A204.1 (cell line): ENCODE results near the gene RPRD1B.
A peak's percentile ranks its signal among the peaks of the same experiment; 100 is the strongest.

Experiments
- FAIRE-seq: peaks from 2 replicates; lab custom pipeline; 2012; peaks lifted over from hg19 to GRCh38; lab: Jason Lieb, UNC

RPRD1B gene

DNA sequence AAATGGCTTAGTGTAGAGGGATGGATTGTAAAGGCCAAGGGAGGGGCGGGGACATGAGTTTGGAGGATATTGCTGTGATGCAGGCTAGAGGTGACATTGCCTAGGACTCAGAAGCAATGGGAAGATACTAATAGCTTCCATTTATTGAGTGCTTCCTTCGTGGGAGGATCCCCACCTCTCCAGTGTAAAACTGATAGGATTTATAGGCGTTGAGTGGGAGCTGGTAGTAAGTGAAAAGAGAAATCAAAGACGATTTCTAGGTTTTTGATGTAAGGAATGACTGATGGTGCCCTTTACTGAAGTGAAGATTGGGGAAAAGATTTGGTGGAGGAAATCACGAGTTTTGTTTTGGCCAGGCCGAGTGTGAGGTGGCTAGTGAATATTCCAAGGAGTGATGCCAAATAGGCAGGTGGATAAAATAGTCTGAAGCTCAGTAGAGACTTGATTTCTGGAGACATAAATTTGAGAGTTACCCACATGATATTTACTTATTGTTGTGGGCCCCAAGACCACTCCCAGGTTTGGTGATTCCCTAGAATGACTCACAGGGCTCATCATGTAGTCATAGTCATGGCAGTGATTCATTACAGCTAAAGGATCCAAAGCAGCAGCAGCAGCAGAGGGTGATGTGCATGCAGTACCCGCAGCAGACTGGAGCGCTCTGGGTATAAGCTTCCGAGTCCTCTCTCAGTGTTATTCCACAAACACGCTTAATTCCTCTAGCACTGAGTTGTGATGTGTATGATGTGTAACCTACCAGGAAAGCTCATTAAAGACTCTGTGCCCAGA lies 10.2 kb downstream of the RPRD1B start:
- no peak for FAIRE-seq

DNA sequence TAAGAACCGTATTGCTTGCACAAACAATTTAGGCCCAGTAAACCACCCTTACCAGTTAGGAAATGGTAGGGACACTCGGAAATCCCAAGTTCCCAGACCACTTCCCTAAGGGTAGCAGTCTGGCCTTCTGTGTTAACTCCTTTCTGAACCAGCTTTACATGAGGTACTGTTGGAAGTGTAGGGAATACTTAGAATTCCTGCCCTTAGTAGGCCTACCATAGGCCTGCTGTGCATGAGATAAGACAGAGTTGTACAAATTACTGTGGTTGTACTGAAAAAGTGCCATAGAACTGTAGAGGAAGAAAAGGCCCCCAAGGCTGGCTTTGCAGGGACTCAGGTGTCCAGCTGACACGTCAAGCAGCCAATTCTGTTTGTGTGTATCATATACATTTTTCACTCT lies 11.1 kb downstream of the RPRD1B start:
- no peak for FAIRE-seq

DNA sequence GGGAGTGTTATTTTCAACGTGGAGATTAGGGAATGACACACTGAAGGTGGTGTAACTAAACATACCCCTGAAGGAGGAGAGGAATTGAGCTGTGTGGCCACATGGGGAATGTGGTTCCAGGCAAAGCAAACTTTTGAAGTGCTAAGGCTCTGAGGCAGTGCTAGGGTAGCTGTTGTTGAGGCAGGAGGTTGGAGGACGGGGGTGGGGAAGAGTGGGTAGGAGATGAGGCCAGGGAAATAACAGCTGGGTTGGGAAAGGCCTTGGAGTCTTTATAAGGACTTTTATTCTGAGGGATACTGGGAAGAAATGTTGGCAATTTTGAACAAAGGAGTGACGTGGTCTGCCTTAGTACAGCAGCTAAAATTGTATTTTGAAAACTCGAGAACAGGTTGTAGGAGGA lies 13.0 kb downstream of the RPRD1B start:
- FAIRE-seq, result no peak

DNA sequence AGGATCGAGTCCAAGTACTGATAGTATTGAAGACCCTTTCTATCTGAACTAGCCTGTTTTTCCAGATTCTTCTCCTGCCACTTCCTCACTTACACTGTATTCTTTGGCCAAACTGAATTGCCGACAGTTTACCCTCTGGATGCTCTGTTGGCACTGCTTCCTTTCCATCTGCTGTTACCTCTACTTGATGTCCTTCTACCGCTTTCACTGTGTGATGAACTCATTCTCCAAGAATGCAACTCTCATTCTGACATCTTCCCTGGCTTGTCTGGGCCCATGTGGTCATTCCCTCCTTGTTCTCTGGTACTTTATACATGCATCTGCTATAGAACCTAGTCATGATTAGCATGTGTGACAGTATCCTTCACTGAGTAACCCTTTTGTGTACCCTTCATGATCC lies 16.3 kb downstream of the RPRD1B start:
- FAIRE-seq, result no peak

DNA sequence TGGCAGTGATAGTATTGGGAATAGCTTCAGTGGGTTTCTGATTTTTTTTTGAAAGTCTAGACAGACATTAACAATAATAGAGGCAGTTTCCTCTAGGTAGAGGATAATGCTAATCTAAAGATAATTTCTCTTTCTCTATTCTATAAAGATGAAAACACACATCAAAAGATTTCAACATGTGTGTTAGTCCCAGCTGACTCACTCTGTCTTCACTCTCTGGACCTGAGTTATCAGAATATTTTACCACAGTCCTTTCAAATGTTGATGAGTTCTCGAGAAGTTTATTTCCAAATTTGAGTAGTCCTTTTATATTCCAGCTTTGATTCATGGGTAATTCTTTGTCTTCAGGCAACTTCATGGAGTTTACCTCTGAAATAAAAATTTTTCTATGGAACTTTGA lies 17.1 kb downstream of the RPRD1B start:
- no peak for FAIRE-seq

DNA sequence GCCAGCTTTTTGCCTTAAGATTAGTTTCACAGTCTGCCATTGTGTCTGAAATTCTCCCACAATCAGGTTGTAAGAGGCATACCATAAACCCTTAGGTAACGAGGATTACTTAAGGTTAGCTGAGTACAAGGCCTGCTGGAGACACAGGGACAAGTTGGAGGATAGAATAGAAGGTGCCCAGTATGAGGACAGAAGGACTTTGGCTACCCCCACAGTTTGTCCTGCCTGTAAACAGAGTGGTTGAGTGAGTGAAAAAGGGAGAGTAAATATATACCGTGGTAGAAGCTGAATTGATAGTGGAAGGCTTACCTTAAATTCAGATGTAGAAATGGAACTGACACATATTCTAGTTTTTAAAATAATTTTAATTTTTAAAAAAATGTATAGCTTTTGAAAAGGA lies 19.3 kb downstream of the RPRD1B start:
- FAIRE-seq, result no peak

DNA sequence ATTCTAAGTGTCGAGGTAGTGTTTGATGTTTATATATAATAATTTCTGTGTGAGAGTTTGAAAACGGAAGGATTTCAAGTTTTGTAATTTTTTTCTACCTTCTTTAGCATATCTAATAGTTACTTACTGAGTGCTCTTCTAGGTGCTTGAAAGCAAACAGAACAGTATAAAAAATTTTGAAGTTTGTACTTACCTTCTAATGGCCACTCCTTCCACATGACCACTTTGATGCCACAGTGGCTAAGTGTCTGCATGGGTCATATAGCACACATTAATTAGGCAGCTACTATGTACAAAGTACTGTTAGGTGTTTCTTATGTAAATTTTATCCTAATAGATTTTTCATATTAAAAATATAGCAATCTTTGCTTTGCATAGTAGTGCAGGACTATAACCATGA lies 21.1 kb downstream of the RPRD1B start:
- FAIRE-seq, result no peak

DNA sequence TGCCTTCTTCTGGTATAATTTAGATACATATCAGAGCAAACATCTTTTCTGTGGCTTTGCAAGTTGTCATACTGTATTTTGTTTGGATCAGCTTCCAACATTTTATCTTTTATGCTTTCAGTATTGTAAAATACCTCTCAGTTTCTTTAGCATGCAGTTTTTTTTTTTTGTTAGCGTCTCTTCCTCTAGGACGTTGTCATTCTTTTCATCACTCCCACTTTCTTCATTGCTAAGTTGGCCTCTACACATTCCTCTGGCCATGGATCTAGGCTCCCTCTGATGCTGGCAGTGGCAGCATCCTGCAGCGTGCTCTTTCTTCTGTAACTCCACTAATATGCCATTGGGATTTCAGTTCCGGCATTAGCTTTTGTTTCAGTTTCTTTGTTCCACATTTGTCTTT lies 21.7 kb downstream of the RPRD1B start:
- no peak for FAIRE-seq

DNA sequence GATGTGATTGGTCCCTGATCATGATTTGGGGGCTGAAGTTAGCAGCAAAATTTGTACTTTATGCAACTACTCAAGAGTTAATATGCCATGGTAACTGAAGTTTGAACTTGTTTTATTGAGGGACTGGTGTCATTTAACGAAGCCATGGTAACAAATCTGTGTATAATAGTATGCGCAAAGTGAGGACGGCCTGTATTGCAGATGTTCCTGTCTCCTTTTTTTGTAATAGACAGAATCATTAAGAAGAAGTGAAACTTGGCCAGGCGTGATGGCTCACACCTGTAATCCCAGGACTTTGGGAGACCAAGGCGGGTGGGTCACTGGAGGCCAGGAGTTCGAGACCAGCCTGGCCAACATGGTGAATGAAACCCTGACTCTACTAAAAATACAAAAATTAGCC lies 22.3 kb downstream of the RPRD1B start:
- FAIRE-seq, result no peak

DNA sequence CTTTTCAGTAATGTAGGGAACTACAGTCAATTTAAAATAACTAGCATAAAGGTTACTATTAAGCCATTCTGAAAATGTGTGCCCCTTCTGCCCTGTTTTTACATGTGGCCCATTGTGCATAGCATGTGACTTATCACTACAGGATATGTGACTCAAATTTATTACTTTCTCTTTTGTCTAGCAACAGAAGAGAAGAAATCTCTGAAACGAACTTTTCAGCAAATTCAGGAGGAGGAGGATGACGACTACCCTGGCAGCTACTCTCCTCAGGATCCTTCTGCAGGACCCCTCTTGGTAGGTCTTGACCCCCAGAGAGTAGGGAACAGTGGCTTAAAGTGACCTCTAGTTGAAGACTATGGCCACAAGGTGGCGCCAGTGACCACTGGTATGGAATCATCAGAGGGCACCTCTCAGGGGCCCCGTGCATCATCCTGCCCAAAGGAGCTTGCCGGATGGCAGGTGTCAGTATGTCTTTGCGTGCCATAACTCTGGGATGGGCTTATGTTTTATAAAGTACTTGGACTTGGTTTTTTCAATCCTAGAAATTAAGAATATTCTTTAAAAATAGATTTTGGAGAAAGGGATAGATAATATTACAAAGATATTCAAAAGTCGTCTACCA lies 23.9 kb downstream of the RPRD1B start:
- FAIRE-seq, result no peak

DNA sequence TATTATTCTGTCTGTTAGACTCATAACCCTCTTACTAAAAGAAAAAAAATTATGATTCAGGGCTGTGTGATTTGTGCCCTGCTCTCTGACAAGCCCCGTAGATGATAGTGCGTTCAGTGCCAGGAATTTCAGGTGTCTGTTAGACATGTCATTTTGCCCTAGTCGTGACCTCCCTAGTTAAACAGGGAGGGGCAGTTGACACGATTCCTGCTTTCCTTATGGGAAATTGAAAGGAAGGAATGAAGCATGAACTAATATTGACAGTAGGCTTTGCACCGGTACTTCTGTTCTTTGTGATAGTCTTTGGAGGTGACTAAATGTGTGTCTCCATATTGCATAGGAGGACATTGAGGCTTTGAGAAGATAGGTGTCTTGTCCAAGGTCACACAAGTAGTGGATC lies 26.3 kb downstream of the RPRD1B start:
- no peak for FAIRE-seq

DNA sequence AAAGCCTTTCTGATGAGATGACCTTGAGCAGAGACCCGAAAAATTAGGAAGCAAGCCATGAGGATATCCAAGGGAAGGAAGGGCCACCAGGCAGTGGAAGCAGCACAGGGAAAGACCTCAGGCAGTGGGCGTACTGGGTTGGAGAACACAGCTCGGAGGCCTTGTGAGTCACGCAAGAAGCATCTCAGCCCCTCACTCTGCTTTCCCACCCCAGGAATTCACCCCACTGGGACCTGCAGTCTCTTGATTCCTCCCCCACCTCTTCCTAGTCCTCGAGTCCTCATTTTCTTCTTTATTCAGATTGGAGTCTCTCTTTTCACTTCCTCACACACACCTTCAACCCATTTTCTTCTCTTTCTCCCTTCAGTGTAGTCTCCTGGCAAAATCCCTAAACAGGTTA lies 27.0 kb downstream of the RPRD1B start:
- no peak for FAIRE-seq

DNA sequence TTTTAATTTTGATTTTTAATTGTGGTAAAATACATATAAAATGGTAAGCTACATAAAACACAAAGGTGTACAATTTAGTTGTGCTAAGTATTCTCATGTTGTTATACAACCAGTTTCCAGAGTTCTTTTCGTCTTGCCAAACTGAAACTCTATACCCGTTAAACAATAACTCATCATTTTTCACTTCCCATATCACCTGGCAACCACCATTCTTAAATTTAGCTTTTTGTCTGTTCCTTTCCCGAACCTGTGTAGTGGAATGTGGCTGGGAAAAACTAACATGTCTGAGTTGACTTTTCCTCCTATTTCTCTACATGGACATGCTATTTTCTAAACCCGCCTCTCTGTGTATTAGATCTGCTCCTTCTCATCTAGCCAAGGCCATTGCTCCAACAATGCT lies 27.6 kb downstream of the RPRD1B start:
- no peak for FAIRE-seq

DNA sequence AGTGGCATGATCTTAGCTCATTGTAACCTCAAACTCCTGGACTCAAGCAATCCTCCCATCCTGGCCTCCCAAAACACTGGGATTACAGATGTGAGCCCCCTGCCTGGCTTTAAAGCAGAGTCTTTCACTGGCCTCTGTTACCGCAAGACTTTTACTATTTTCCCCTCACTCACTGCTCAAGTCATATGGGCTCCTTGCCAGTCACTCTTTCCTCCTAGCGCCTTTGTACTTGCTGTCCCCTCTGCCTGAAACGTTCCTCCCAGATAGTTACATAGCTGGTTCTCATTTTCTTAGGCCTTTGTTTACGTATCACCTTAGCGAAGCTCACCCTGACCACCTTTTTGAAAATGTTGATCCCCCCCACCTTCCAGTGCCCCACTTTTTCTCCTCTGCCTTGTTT lies 29.3 kb downstream of the RPRD1B start:
- FAIRE-seq, result no peak

DNA sequence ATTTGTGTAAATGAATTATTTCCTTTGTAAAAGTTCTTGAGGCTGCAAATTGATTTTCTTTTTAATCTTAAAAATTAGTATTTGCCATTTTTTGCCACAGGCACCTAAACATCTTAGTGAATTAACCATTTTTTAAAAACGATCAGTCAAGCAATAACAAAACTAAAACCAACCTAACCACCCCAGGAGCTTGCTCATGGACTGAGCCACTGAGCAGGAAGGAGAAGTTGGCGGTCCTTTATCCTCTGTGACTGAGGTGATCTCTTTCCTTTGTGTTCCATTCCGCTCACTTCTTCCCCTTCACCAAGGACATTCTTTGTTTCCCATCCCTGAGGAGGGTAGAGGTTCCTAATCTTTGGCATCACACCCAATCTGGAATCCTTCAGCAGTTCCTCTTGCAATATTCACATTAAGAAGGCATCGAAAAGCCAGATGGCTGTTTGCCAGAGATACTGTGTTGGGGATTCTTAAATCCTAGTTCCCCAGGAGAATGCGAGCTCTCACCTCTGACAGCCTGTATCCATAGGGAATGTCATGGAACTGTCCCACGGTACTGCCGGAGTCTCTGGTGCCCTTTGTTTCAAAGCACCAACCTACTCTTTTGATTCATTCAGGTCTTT lies 30.5 kb downstream of the RPRD1B start:
- FAIRE-seq, result no peak

DNA sequence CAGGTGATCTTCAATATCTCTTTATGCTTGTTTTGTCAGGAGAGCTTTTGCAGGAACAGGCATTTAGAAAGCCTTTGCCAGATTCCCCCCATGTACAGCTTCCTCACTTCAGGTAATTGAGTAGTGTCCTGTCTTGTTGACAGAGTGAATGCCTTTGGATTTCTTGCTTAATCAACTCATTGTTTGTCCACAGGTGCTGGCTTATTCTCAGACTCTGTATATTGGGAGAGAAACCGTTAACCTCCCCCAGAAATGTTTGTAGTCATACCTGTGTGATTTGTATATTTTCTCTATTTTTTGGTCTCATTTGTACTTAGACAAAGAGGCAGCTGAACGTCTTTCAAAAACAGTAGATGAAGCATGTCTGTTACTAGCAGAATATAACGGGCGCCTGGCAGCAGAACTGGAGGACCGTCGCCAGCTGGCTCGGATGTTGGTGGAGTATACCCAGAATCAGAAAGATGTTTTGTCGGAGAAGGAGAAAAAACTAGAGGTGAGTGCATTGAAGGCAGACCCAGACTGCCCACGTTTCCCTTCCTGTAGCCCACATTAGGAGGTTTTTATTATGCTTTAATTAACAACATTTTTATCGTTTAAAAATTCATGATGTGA lies 32.3 kb downstream of the RPRD1B start:
- no peak for FAIRE-seq

DNA sequence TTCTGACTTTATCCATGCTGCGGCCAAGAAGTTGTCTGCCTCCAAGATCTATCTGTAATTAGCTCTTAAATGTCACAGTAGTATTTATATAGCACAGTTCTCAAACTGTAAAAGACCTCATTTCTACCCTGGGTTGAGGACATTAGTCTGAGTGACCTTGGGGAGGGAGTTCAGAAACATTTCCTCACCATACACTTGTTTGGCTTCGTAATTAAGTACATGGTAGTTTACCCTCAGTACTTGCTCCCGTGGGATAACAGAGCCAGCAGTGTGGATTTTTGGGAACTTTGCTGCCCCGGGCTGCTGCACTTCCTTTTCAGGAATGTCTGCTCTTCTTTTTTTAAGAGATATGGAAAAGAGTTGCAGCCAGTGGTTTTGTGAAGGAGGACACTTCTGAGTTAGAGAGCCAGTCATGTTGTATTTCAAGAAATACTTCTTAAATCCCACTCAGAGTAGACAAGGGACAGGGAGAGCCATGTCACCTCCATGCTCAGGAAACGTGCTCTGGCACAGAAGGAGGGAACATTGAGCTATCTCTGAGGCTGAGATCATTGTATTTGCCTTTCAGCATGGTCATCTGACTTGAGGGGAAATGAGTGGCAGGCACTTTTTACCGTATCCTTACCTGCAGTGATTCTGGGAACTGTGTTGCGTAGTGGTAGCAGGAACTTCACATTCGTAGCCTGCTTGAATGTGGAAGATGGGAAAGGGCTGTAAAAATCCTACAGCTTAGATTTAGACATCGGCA lies 33.6 kb downstream of the RPRD1B start:
- no peak for FAIRE-seq

DNA sequence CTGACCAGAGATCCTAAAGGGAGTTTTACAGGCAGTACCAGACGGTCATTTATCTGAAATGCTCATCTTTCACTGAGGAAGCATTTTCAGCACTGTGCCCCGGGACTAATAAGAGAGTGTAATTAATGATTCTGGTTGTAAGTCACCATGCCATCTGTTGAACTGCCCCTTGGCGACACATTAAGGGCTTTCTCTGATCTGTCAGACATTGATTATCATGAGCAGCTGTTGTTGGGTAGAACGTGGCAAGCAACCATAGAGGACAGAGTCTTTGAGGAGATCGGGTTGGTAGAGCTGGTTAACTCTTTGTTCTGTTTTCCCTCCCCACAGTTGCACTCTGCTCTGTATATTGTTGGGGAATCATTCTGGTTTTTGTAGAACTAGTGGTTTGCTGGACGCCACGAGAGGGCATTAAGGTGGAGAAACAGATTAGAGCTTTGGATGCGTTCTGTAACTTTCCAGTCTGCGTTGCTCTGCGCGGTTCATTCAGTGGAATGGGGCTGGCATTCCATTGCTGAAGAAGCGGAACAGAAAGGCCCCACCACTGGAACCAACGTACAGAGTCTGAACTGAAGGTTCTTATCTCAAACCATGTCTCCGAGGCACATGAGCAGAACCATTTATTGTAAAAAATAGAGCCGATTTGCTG lies 34.3 kb downstream of the RPRD1B start:
- FAIRE-seq, result no peak

DNA sequence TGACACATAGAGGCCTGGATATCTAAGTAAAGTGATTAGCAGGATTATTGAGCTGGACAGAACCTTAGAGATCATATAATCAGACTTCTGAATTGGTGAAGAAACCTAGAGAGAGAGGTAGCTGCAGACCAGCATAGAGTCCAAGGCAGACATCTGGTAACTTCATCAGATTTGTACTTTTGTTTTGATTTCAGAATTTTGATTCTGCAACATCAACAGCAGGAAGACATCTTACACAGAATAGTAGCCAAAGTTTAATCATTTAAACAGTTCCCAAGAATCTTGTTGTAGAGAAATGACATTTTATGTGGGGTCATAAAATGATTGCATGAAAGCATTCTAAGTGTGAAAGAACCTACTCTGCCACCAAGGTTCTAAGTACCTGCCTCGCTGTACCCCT lies 39.4 kb downstream of the RPRD1B start:
- no peak for FAIRE-seq

DNA sequence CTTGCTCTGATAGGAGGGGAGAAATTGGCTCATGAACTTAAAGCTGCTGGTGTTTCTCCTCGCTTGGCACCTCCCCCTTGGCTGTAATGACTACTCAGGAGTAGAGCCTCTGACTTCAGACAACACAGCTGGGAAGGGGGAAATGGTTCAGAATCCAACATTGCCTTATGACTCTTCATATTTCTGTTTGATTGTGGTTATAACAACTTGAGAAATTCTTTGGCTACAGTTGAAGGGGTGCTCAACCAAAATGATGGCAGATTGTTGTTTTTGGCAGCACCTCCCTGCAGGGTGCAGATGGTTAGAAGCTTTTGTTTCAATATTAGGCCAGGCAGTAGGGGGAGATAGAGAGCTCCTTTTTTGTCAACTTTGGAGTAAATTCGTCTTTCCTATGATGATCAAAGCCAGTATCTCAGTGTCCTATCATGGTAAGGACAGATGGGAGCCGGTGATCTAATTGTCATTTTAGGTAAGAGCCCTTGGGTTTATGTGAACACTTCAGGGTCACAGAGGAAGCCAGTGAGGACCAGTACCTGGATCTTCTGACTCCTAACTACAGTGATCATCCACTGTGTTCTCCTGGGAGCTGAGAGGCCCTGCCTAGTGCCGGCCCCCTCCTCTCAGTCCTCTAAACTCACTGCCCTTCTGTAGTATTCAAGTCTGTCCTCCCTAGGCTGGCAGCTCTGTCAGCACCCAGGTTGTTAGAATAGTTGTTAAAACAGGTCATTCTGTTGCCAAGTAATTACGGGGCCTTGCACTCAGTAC lies 39.9 kb downstream of the RPRD1B start:
- FAIRE-seq, result peak; percentile 40
